Tibial nerve (tissue), 4 donors: Measurements from ENCODE around the gene CNNM1.

Experiments used
- EP300 ChIP-seq, 2 donors: sonication (generic); formaldehyde crosslinking; IDR thresholded peaks; one replicate each; pipeline ENCODE4 v1.6.1; 2017; ENCODE audit warnings: antibody characterized with exemption in 2 of 2, mild to moderate bottlenecking in 1 of 2
- POLR2A ChIP-seq, 2 donors: fragments of 450-650 bp; IDR thresholded peaks; one replicate each; pipeline ENCODE4 v1.6.1; 2017; ENCODE audit warnings: antibody characterized with exemption in 2 of 2, mild to moderate bottlenecking in 2 of 2, moderate library complexity in 2 of 2
- TF ChIP-seq, protein P1 (sequence below), 5 experiments: fragments of 200-600 bp in 3 of 5; fragments of 450-650 bp in 2 of 5; sonication (generic) in 3 of 5; IDR thresholded peaks; one replicate each; pipeline ENCODE4 v1.5.1; 2016 to 2019; ENCODE audit warnings: antibody characterized with exemption in 5 of 5, mild to moderate bottlenecking in 3 of 5, moderate library complexity in 2 of 5

DNA sequence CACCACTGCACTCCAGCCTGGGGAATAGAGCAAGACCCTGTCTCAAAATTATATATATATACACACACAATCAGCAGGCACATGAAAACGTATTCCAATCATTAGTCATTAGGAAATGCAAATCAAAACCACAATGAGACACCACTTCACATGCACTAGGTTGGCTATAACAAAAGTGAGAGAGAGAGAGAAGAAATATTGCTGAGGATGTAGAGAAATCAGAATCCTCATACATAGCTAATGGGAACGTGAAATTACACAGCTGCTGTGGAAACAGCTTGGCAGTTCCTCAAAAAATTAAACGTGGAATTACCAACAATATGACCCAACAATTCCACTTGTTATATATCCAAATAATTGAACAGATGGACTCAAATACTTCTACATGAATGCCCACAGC, 43.3 kb upstream of the CNNM1 start:
- TF ChIP-seq, protein P1, sequence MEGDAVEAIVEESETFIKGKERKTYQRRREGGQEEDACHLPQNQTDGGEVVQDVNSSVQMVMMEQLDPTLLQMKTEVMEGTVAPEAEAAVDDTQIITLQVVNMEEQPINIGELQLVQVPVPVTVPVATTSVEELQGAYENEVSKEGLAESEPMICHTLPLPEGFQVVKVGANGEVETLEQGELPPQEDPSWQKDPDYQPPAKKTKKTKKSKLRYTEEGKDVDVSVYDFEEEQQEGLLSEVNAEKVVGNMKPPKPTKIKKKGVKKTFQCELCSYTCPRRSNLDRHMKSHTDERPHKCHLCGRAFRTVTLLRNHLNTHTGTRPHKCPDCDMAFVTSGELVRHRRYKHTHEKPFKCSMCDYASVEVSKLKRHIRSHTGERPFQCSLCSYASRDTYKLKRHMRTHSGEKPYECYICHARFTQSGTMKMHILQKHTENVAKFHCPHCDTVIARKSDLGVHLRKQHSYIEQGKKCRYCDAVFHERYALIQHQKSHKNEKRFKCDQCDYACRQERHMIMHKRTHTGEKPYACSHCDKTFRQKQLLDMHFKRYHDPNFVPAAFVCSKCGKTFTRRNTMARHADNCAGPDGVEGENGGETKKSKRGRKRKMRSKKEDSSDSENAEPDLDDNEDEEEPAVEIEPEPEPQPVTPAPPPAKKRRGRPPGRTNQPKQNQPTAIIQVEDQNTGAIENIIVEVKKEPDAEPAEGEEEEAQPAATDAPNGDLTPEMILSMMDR (IDR thresholded peaks at IDR 0.05): no peak
- no peak for TF ChIP-seq POLR2A (IDR thresholded peaks at IDR 0.05)
- TF ChIP-seq EP300 (IDR thresholded peaks at IDR 0.05): no peak
